WERI-Rb-1 (cell line): ENCODE measurements around the gene JMJD1C.

Experiments
- DNase-seq: peaks from one replicate; pipeline ENCODE4 v3.0.0-alpha.2; 2020
- H3K27ac ChIP-seq: fragments of 250-450 bp; sonication (Bioruptor Pico); 2 replicates; pipeline ENCODE4 v1.5.1; 2020; ENCODE audit warnings: mild to moderate bottlenecking, moderate library complexity
- H3K27me3 ChIP-seq: fragments of 250-450 bp; sonication (Bioruptor Pico); 2 replicates; pipeline ENCODE4 v1.5.1; 2021; ENCODE audit warnings: mild to moderate bottlenecking, low read depth, moderate library complexity; ENCODE audit not compliant: insufficient read depth, severe bottlenecking
- H3K36me3 ChIP-seq: fragments of 250-450 bp; sonication (Bioruptor Pico); 2 replicates; pipeline ENCODE4 v1.5.1; 2020; ENCODE audit warnings: mild to moderate bottlenecking, moderate library complexity
- H3K4me3 ChIP-seq: 2 replicates; pipeline ENCODE4 v1.5.1; 2011; ENCODE audit warnings: low read depth, mild to moderate bottlenecking, control low read depth, low read length
- H3K9me3 ChIP-seq: fragments of 250-450 bp; sonication (Bioruptor Pico); 2 replicates; pipeline ENCODE4 v1.5.1; 2021; ENCODE audit warnings: mild to moderate bottlenecking, moderate library complexity; ENCODE audit not compliant: severe bottlenecking
- TF ChIP-seq, protein P1 (sequence below): IDR thresholded peaks from 2 replicates; pipeline ENCODE4 v1.5.1; 2011; ENCODE audit warnings: low read depth, mild to moderate bottlenecking, control low read depth, inconsistent platforms, low read length

Gene JMJD1C

DNA sequence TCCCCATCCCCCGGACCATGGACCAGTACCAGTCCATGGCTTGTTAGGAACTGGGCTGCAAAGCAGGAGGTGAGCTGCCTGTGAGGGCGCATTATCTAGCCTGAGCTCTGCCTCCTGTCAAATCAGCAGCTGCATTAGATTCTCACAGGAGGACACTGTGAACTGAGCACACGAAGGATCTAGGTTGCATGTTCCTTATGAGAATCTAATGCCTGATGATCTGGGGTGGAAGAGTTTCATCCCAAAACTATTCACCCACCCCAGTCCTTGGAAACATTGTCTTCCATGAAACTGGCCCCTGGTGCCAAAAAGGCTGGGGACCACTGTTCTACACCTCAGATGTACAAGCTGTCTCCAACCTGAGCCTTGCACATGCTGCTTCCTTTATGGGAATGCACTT lies 24.1 kb upstream of the JMJD1C start:
- H3K4me3 ChIP-seq: no peak overlapping the region
- H3K27me3 ChIP-seq: no peaks in the 10 kb centered on the region
- TF ChIP-seq, protein P1, sequence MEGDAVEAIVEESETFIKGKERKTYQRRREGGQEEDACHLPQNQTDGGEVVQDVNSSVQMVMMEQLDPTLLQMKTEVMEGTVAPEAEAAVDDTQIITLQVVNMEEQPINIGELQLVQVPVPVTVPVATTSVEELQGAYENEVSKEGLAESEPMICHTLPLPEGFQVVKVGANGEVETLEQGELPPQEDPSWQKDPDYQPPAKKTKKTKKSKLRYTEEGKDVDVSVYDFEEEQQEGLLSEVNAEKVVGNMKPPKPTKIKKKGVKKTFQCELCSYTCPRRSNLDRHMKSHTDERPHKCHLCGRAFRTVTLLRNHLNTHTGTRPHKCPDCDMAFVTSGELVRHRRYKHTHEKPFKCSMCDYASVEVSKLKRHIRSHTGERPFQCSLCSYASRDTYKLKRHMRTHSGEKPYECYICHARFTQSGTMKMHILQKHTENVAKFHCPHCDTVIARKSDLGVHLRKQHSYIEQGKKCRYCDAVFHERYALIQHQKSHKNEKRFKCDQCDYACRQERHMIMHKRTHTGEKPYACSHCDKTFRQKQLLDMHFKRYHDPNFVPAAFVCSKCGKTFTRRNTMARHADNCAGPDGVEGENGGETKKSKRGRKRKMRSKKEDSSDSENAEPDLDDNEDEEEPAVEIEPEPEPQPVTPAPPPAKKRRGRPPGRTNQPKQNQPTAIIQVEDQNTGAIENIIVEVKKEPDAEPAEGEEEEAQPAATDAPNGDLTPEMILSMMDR: no peak
- no peak for DNase-seq
- H3K36me3 ChIP-seq: peaks cover 2% of the 10 kb centered on the region; the same call in 1 of the 2 replicates
- no peaks in the 10 kb centered on the region for H3K9me3 ChIP-seq
- H3K27ac ChIP-seq: no peak overlapping the region

DNA sequence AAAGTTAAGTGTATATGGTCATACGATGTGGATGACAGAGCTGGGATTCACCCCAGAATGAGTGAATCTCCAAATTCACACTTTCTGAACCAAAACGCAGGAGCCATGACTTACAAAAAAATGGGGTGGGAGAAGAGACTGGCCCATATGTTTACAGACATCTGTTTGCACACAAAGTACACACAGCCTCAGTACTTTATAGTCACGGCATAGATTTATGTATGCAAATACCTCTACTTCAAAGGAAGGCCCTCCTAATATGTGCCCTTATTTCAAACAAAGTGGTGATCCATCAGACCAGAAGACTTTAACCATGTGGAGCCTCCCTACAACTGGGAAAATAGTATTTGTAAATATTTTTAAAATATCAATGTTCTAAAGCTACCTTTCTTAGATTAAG lies 22.2 kb upstream of the JMJD1C start:
- Histone ChIP-seq H3K4me3 (no peak overlapping the region), H3K9me3 (no peaks in the 10 kb centered on the region), H3K27me3 (no peaks in the 10 kb centered on the region), H3K27ac (no peak overlapping the region), H3K36me3 (no peaks in the 10 kb centered on the region)
- no peak for DNase-seq
- TF ChIP-seq, protein P1: no peak

DNA sequence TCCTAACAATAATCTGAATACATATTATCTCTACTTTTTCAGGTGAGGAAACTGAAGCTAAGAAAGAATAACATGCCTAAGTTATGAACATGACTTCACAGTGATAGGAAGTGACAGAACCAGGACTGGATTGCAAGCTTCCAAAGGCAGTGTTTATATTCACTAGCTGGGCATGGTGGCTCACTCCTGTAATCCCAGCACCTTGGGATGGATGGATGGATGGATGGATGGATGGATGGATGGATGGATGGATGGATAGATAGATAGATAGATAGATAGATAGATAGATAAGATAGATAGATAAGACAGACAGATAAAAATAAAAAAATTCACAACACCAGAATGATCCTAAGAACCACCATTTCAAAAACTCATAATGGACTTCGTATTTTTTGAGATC lies 18.2 kb upstream of the JMJD1C start:
- Histone ChIP-seq H3K9me3 (no peaks in the 10 kb centered on the region), H3K27ac (no peak overlapping the region), H3K36me3 (no peaks in the 10 kb centered on the region), H3K4me3 (no peak overlapping the region), H3K27me3 (no peaks in the 10 kb centered on the region)
- DNase-seq: no peak
- TF ChIP-seq, protein P1: no peak

DNA sequence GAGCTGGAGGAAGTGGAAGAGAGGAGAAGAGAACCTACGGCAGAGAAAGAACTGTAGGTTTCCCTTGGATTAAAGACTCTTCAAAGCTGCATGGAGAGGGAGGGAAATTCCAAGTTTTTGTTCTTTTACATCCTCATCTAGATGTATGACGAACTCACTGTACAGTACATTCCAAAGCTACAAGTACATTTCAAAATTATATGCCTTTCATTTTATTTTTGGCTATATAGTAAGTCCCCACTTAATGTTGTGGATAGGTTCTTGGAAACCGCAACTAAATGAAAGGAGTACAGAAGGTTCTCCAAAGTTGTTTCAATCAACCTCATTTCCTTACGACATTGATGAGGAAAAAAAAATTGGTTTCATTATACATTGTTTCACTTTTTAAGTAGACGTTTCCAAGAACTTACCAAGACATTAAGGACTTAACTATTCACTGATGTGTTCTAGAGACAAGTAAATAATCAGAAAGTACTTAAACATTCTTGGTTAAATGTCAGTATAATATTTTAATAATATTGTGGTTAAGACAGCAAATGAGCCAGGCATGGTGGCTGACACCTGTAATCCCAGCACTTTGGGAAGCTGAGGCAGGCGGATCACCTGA lies 16.1 kb upstream of the JMJD1C start:
- H3K36me3 ChIP-seq: no peaks in the 10 kb centered on the region
- TF ChIP-seq, protein P1: no peak
- no peak overlapping the region for H3K27ac ChIP-seq
- DNase-seq: no peak
- H3K4me3 ChIP-seq: no peak overlapping the region
- H3K27me3 ChIP-seq: no peaks in the 10 kb centered on the region
- no peaks in the 10 kb centered on the region for H3K9me3 ChIP-seq

DNA sequence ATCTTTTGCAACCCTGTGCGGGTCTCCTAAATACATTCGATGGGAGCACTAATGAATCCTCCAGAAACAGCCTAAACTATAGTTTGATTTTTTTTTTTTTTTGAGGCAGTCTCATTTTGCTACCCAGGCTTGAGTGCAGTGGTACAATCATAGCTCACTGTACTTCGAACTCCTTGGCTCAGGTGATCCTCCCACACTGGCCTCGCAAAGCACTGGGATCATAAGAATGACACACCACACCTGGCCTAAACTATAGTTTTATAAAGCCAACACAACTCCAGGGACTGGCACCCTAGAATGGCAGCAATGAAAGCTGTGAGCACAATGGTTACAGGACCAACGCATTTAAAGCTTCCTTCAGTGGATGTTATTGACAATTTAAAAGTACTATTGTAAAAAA lies 14.5 kb upstream of the JMJD1C start:
- H3K27ac ChIP-seq: no peak overlapping the region
- TF ChIP-seq, protein P1: no peak
- DNase-seq: no peak

DNA sequence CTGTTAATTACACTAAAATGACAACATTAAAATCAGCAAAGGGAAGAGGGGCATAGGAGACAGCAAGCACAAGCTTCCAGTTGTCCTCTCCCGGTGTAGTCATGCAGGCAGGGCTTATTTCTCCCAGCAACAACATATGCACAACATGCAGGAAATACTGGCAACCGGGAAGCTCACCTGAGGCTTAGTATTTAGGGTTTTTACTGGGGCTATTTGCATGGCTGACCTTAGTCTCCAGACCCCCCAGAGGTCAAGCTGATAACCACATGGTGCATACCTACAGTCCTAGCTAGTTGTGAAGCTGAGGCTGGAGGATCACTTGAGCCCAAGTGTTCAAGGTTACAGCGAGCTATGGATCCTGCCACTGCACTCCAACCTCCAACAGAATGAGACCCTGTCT lies 12.8 kb upstream of the JMJD1C start:
- Histone ChIP-seq H3K27me3 (no peaks in the 10 kb centered on the region), H3K9me3 (no peaks in the 10 kb centered on the region), H3K27ac (no peak overlapping the region), H3K4me3 (no peak overlapping the region), H3K36me3 (no peaks in the 10 kb centered on the region)
- DNase-seq: no peak
- TF ChIP-seq, protein P1: no peak

More for the DNA sequence above, 14.5 kb upstream of the JMJD1C start:
- no peaks in the 10 kb centered on the region for H3K9me3 ChIP-seq
- H3K4me3 ChIP-seq: no peak overlapping the region
- H3K27me3 ChIP-seq: no peaks in the 10 kb centered on the region
- no peaks in the 10 kb centered on the region for H3K36me3 ChIP-seq
